ENCODE data around the gene MPPE1. TPM values are rescaled to one million over a fixed set of nuclear protein-coding genes. Genes with fewer than 3 reads are reported as not detected.

MPPE1 gene
- total RNA-seq, 1 experiment from 2014 or later: 21.4 TPM

GRCh38 chr18:11937874-11938478, 29.9 kb upstream of the MPPE1 start:
- no peak overlapping the region for H3K27ac ChIP-seq (ENCODE audit: low read depth, low read length)
- no TSS peak for BruUV-seq (replicated peaks)

More at GRCh38 chr18:11937874-11938478, 29.9 kb upstream of the MPPE1 start:
- no peaks in the 10 kb centered on the region for H3K79me2 ChIP-seq (ENCODE audit: insufficient read depth, low read length)
- H4K20me1 ChIP-seq (ENCODE audit: insufficient read depth): no peaks in the 10 kb centered on the region
- peak; percentile 73 for ATAC-seq
- CTCF ChIA-PET: interaction anchor here (0.5 to 3.3 kb wide), 21 partner anchors 9 to 282 kb away, joined by 3 to 162 read pairs (median 4); partner anchors contain the start of gene IMPA2
- no peaks in the 10 kb centered on the region for H3K9me2 ChIP-seq (ENCODE audit: insufficient read depth)
- H3K4me3 ChIP-seq (replicated peaks in 1 of 2; ENCODE audit: low read depth in 1 of 2, low read length in 2 of 2): no peak overlapping the region
- no peak overlapping the region for H3K9ac ChIP-seq (ENCODE audit: low read length)
- no peaks in the 10 kb centered on the region for H3K36me3 ChIP-seq (ENCODE audit: control insufficient read depth in 1 of 2, insufficient read depth in 2 of 2, low read length in 2 of 2)
- H3K27me3 ChIP-seq (ENCODE audit: insufficient read depth, low read length): no peaks in the 10 kb centered on the region
- RAD21 ChIA-PET (ENCODE audit: low non-redundant PET in 1 of 2, low total read pairs in 2 of 2, uncharacterized antibody in 2 of 2, unreplicated experiment in 2 of 2): interaction anchor here (1.1 to 2.7 kb wide), 4 partner anchors 57 to 101 kb away, joined by 6 to 25 read pairs (median 18); no protein-coding TSS in a partner anchor
- POLR2A ChIA-PET: interaction anchor here (0.8 to 1.9 kb wide), 5 partner anchors 43 to 101 kb away, joined by 3 to 14 read pairs (median 3); partner anchors contain the start of gene IMPA2
- H3K4me2 ChIP-seq (ENCODE audit: low read length): peak overlapping the region; percentile 18
- DNase-seq (ENCODE audit: low read depth, low spot score): peak; percentile 54
- no peak overlapping the region for H2AFZ ChIP-seq (ENCODE audit: low read depth, low read length, poor library complexity, severe bottlenecking)
- intact Hi-C loops (cut with micrococcal nuclease): loop anchor here (1.0 kb wide), 2 partner anchors 57 to 101 kb away; no protein-coding TSS in a partner anchor
- peaks cover 5 to 8% of the 10 kb centered on the region in 2 experiments for H3K4me1 ChIP-seq (ENCODE audit: control insufficient read depth in 1 of 2, insufficient read depth in 2 of 2, low read length in 2 of 2)
- H3K9me3 ChIP-seq (ENCODE audit: control insufficient read depth in 1 of 2, insufficient read depth in 1 of 2, low read depth in 1 of 2, low read length in 2 of 2): no peaks in the 10 kb centered on the region
- peak; percentile 87 for TF ChIP-seq RAD21 (IDR thresholded peaks at IDR 0.05; ENCODE audit: low read depth)
- no peak for TF ChIP-seq POLR2A (IDR thresholded peaks at IDR 0.05; ENCODE audit: borderline replicate concordance, extremely low read depth, insufficient read depth, insufficient read length)
- peak; percentile 65 to 88 (median 87) for TF ChIP-seq CTCF (IDR thresholded peaks at IDR 0.05 in 2 of 3, conservative IDR thresholded peaks at IDR 0.05 in 1 of 3; ENCODE audit: borderline replicate concordance in 1 of 3, insufficient read depth in 1 of 3, low read depth in 2 of 3, low read length in 2 of 3)
- no peak for TF ChIP-seq ZNF274 (IDR thresholded peaks at IDR 0.05; ENCODE audit: low read depth, low read length)

All from HCT116 (cell line).